Measurements from ENCODE around the gene CPAMD8.
"Not testable (repeated sequence)": the region's sequence is repeated elsewhere in the genome, so short reads cannot be mapped to it uniquely, and the experiment has no call there.

Gene CPAMD8

GRCh38 chr19:16877581-16877980 is 149.0 kb downstream of the CPAMD8 start:
- DNase-seq (ENCODE audit: low spot score) = no peak
- no peak for FAIRE-seq

DNA sequence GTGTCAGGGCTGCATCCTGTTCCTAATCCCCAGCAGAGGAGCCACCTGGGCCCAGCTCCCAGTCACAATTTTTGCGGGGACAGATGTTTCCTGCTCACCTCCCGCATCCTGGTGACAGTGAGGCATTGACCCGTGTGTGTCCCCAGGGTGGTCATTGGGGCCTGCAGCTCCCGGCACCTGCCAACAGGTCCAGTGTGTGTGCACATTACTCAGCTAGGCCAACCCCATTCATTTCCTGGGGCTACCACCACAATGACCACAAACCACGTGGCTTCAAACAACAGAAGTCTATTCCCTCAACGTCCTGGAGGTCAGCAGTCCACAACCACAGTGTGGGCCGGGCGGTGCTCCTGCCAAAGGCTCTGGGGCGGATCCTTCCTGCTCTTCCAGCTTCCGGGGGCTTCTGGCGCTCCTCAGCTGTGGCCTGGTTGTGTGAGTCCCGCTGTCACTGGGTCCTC is 149.7 kb downstream of the CPAMD8 start:
- DNase-seq (ENCODE audit: low spot score) = peak; percentile 73
- FAIRE-seq = peak; percentile 77

GRCh38 chr19:16875584-16876555 is 150.7 kb downstream of the CPAMD8 start:
- no peak for DNase-seq (ENCODE audit: low spot score)
- FAIRE-seq = no peak

- DNase-seq (ENCODE audit: low spot score); FAIRE-seq: not testable (repeated sequence)
Observed at GRCh38 chr19:16874978-16875299, 151.7 kb downstream of the CPAMD8 start.

GRCh38 chr19:16874250-16874977 is 152.2 kb downstream of the CPAMD8 start:
- FAIRE-seq = no peak

GRCh38 chr19:16873594-16873993 is 153.0 kb downstream of the CPAMD8 start:
- FAIRE-seq (no peak), DNase-seq (ENCODE audit: low spot score) (no peak)

More at GRCh38 chr19:16874250-16874977, 152.2 kb downstream of the CPAMD8 start:
- DNase-seq (ENCODE audit: low spot score) = no peak

GRCh38 chr19:16872728-16873127 is 153.9 kb downstream of the CPAMD8 start:
- FAIRE-seq = no peak
- DNase-seq (ENCODE audit: low spot score) = no peak

DNA sequence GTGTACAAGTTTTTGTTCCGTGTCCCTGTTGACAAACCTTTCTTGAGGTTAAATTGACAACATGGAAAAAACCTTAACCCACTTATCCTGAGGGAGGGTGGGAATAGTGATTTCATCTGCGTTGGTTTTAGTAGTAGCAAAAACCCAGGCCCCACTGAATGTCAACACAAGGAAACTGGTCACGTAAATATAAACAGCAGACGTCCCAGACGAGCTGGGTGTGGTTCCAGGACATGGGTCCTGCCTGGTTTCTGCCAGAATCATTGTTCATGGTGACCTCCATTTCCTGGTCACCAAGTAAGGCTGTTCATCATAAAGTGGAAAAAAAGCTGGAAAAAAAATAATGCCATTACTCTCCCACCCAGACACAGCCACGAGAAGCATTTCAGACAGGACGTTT is 154.7 kb downstream of the CPAMD8 start:
- FAIRE-seq (no peak), DNase-seq (ENCODE audit: low spot score) (no peak)

- no peak for DNase-seq (ENCODE audit: low spot score)
- FAIRE-seq = no peak
Observed at GRCh38 chr19:16869331-16869972, 157.2 kb downstream of the CPAMD8 start.

GRCh38 chr19:16868423-16869130 is 158.0 kb downstream of the CPAMD8 start:
- no peak for FAIRE-seq
- no peak for DNase-seq (ENCODE audit: low spot score)

- DNase-seq (ENCODE audit: low spot score) = peak; percentile 31
- no peak for FAIRE-seq
Observed at GRCh38 chr19:16867211-16867610, 159.4 kb downstream of the CPAMD8 start.

- FAIRE-seq = no peak
- no peak for DNase-seq (ENCODE audit: low spot score)
Observed at GRCh38 chr19:16862826-16863415, 163.7 kb downstream of the CPAMD8 start.

GRCh38 chr19:16861834-16862233 is 164.8 kb downstream of the CPAMD8 start:
- DNase-seq (ENCODE audit: low spot score) (no peak), FAIRE-seq (no peak)

DNA sequence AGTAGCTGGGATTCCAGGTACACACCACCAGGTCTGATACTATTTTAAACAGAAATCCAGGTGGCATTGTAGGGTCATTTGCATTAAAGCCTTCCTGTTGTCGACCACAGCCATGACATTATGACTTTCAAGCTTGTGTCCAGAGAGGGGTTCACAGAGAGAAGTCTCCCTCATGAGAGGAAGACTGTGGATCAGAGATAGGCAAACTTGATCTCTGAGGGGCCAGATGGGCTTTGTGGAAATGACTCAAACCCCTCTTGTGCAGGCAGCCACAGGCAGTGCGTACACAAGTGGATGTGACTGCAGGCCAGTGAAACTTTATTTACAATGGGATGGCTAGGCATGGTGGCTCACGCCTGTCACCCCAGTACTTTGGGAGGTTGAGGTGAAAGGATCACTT is 165.6 kb downstream of the CPAMD8 start:
- FAIRE-seq (no peak), DNase-seq (ENCODE audit: low spot score) (no peak)

- no peak for DNase-seq (ENCODE audit: low spot score)
- no peak for FAIRE-seq
Observed at GRCh38 chr19:16860118-16860517, 166.5 kb downstream of the CPAMD8 start.

GRCh38 chr19:16859626-16860025 is 167.0 kb downstream of the CPAMD8 start:
- DNase-seq (ENCODE audit: low spot score) (no peak), FAIRE-seq (no peak)

DNA sequence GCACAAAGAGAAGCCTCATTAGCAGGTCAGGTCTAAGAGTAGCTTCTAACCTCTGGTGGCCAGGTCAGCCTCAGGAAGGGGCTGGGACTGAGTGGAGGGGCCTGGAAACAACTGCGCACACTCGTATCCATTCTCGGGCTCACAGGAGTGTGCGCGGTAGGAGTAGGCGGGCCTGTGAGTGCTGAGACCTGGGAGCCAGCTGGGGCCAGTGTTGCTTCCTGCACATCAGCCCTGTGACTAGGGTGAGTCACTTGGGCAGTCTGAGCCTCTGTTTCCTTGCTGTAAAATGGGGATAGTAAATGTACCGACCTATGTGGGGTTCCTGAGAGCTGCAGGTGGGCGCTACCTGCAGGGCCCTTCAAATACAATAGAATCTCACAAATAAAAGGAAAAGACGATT is 170.5 kb downstream of the CPAMD8 start:
- FAIRE-seq (no peak), DNase-seq (ENCODE audit: low spot score) (no peak)

GRCh38 chr19:16853066-16853465 is 173.5 kb downstream of the CPAMD8 start:
- FAIRE-seq (no peak), DNase-seq (ENCODE audit: low spot score) (no peak)

GRCh38 chr19:16851031-16851712 is 175.4 kb downstream of the CPAMD8 start:
- peak; percentile 59 for FAIRE-seq
- DNase-seq (ENCODE audit: low spot score) = peak; percentile 75

GRCh38 chr19:16850133-16850532 is 176.5 kb downstream of the CPAMD8 start:
- no peak for DNase-seq (ENCODE audit: low spot score)
- peak; percentile 42 for FAIRE-seq

All from RCC 7860 (cell line).